HepG2 (cell line): ENCODE results near the gene CLUH. TPM values are rescaled to one million over a fixed set of nuclear protein-coding genes. Genes with fewer than 3 reads are reported as not detected.

Experiments
- BRF2 ChIP-seq: sonication (generic); formaldehyde crosslinking; IDR thresholded peaks from 2 replicates; pipeline ENCODE4 v1.8.1; 2022; ENCODE audit warnings: mild to moderate bottlenecking, missing genetic modification reagents
- DZIP1 ChIP-seq: sonication (generic); formaldehyde crosslinking; IDR thresholded peaks from 2 replicates; pipeline ENCODE4 v1.5.0; 2020; ENCODE audit warnings: mild to moderate bottlenecking, missing genetic modification reagents
- HOXD1 ChIP-seq: sonication (generic); formaldehyde crosslinking; IDR thresholded peaks from 2 replicates; pipeline ENCODE4 v1.5.0; 2020; ENCODE audit warnings: missing genetic modification reagents
- JUND ChIP-seq: sonication (generic); formaldehyde crosslinking; IDR thresholded peaks from 2 replicates; pipeline ENCODE4 v1.8.0; 2022; ENCODE audit warnings: mild to moderate bottlenecking, missing genetic modification reagents
- MYC ChIP-seq: sonication (generic); formaldehyde crosslinking; IDR thresholded peaks from 2 replicates; pipeline ENCODE4 v1.9.0; 2021; ENCODE audit warnings: missing genetic modification reagents, borderline replicate concordance
- RBM22 ChIP-seq: fragments of 200-400 bp; formaldehyde crosslinking; optimal IDR thresholded peaks from 2 replicates; pipeline ENCODE3; 2017; ENCODE audit warnings: mild to moderate bottlenecking, low read length, moderate library complexity
- SNRNP70 ChIP-seq: fragments of 200-400 bp; formaldehyde crosslinking; IDR thresholded peaks from 2 replicates; pipeline ENCODE4 v1.6.1; 2017; ENCODE audit warnings: mild to moderate bottlenecking, low read depth, low read length, moderate library complexity
- SOX6 ChIP-seq, 2 experiments: fragments of 450-650 bp in 1 of 2; sonication (generic) in 1 of 2; formaldehyde crosslinking in 1 of 2; IDR thresholded peaks; 2 replicates each; pipeline versions ENCODE4 v1.4.0 to v1.6.1; 2017 to 2020; ENCODE audit warnings: antibody characterized with exemption in 1 of 2, mild to moderate bottlenecking in 1 of 2, missing genetic modification reagents in 1 of 2
- STAT5B ChIP-seq: sonication (generic); formaldehyde crosslinking; IDR thresholded peaks from 2 replicates; pipeline ENCODE4 v1.4.0; 2020; ENCODE audit warnings: missing genetic modification reagents
- ZNF292 ChIP-seq: sonication (generic); formaldehyde crosslinking; IDR thresholded peaks from 2 replicates; pipeline ENCODE4 v1.8.1; 2022; ENCODE audit warnings: mild to moderate bottlenecking, low read depth, missing genetic modification reagents, borderline replicate concordance
- ZNF550 ChIP-seq: sonication (generic); formaldehyde crosslinking; IDR thresholded peaks from 2 replicates; pipeline ENCODE4 v1.4.0; 2020; ENCODE audit warnings: mild to moderate bottlenecking, missing genetic modification reagents, borderline replicate concordance
- ZNF646 ChIP-seq: sonication (generic); formaldehyde crosslinking; IDR thresholded peaks from 2 replicates; pipeline ENCODE4 v1.9.0; 2021; ENCODE audit warnings: mild to moderate bottlenecking, missing genetic modification reagents
- ZNF740 ChIP-seq: sonication (generic); formaldehyde crosslinking; IDR thresholded peaks from 2 replicates; pipeline ENCODE4 v1.4.0; 2020; ENCODE audit warnings: missing genetic modification reagents
- polyA plus RNA-seq, 8 experiments: library from polyadenylated mRNA; depleted of rRNA in 3 of 8; stranded (reverse) in 7 of 8; unstranded in 1 of 8; fragments of >200 nt; fragmentation: Illumina TruSeq in 4 of 8; extraction: Trizol in 4 of 8; gene quantifications; 2 replicates each; pipeline versions ENCODE4 v1.2.1 to v1.2.3, GENCODE V29; 2011 to 2016; ENCODE audit warnings: low read depth in 4 of 8, missing spikeins in 1 of 8, mixed read lengths in 1 of 8; ENCODE audit not compliant: insufficient read depth in 1 of 8
- total RNA-seq, 5 experiments: library from RNA; depleted of rRNA; stranded (reverse); fragments of >200 nt; fragmentation: Illumina TruSeq; extraction: Trizol; gene quantifications; 2 replicates each; pipeline ENCODE4 v1.2.3, GENCODE V29; 2016; ENCODE audit warnings: low read depth in 1 of 5

The CLUH gene
- total and polyA plus RNA-seq, 2 of the 13 experiments (the other 11 are each of a cell fraction or from before 2014, with no cell fraction given), result 30.9 to 60.5 TPM

- TF ChIP-seq SOX6 (IDR thresholded peaks at IDR 0.05) (no peak), SOX6 (CRISPR knock-in tag; IDR thresholded peaks at IDR 0.05) (peak; percentile 39; the same call in 1 of the 2 replicates), ZNF550 (CRISPR knock-in tag) (no peak), STAT5B (CRISPR knock-in tag) (no peak), ZNF740 (CRISPR knock-in tag) (no peak), ZNF646 (no peak), SNRNP70 (no peak), ZNF292 (CRISPR knock-in tag) (no peak), BRF2 (CRISPR knock-in tag) (0 out of 2 replicates have a peak, but pooled peaks have one; percentile 30), MYC (CRISPR knock-in tag) (peak; percentile 38; the same call in 1 of the 2 replicates), RBM22 (peak; percentile 50), HOXD1 (CRISPR knock-in tag) (no peak; the same call in 1 of the 2 replicates), JUND (CRISPR knock-in tag) (no peak), DZIP1 (CRISPR knock-in tag) (peak; percentile 90; the same call in 1 of the 2 replicates)
- TF ChIP-seq, all 625 proteins: peak for 178
Observed at GRCh38 chr17:2710803-2711607, 559 bp downstream of the CLUH start (continued).
